ENCODE results near the gene MAML3.

Gene MAML3

GRCh38 chr4:139674875-139675550, 479.0 kb downstream of the MAML3 start:
- Histone ChIP-seq H3K27me3 (ENCODE audit: insufficient read depth, poor library complexity, severe bottlenecking) (no peaks in the 10 kb centered on the region), H3K4me3 (replicated peaks; ENCODE audit: insufficient read depth, low read length) (no peak overlapping the region), H3K27ac (replicated peaks) (peak overlapping the region; percentile 52)
- no peak for TF ChIP-seq CTCF (IDR thresholded peaks at IDR 0.05; ENCODE audit: insufficient read depth, low read length)
- TF ChIP-seq POLR2AphosphoS5 (IDR thresholded peaks at IDR 0.05; ENCODE audit: low read depth) = no peak
- TF ChIP-seq REST (IDR thresholded peaks at IDR 0.05; ENCODE audit: insufficient replicate concordance, low read depth) = no peak
- TF ChIP-seq SPI1 (IDR thresholded peaks at IDR 0.05; ENCODE audit: borderline replicate concordance, low read depth) = peak; percentile 79
- peak; percentile 62 to 74 for DNase-seq (ENCODE audit: low read depth in 1 of 2, low spot score in 1 of 2)

GRCh38 chr4:139672732-139673131, 481.3 kb downstream of the MAML3 start:
- Histone ChIP-seq H3K27ac (replicated peaks) (no peak overlapping the region), H3K27me3 (ENCODE audit: insufficient read depth, poor library complexity, severe bottlenecking) (no peaks in the 10 kb centered on the region), H3K4me3 (replicated peaks; ENCODE audit: insufficient read depth, low read length) (no peak overlapping the region)
- TF ChIP-seq GABPA (IDR thresholded peaks at IDR 0.05; ENCODE audit: low read depth) (no peak), SPI1 (IDR thresholded peaks at IDR 0.05; ENCODE audit: borderline replicate concordance, low read depth) (no peak), CTCF (IDR thresholded peaks at IDR 0.05; ENCODE audit: insufficient read depth, low read length) (no peak), POLR2AphosphoS5 (IDR thresholded peaks at IDR 0.05; ENCODE audit: low read depth) (no peak), REST (IDR thresholded peaks at IDR 0.05; ENCODE audit: insufficient replicate concordance, low read depth) (no peak)
- no peak for DNase-seq (ENCODE audit: low read depth in 1 of 2, low spot score in 1 of 2)

GRCh38 chr4:139672215-139672614, 481.8 kb downstream of the MAML3 start:
- no peaks in the 10 kb centered on the region for H3K27me3 ChIP-seq (ENCODE audit: insufficient read depth, poor library complexity, severe bottlenecking)
- TF ChIP-seq GABPA (IDR thresholded peaks at IDR 0.05; ENCODE audit: low read depth) = no peak
- TF ChIP-seq REST (IDR thresholded peaks at IDR 0.05; ENCODE audit: insufficient replicate concordance, low read depth) = no peak
- TF ChIP-seq POLR2AphosphoS5 (IDR thresholded peaks at IDR 0.05; ENCODE audit: low read depth) = no peak
- no peak for TF ChIP-seq SPI1 (IDR thresholded peaks at IDR 0.05; ENCODE audit: borderline replicate concordance, low read depth)
- TF ChIP-seq CTCF (IDR thresholded peaks at IDR 0.05; ENCODE audit: insufficient read depth, low read length) = no peak
- H3K4me3 ChIP-seq (replicated peaks; ENCODE audit: insufficient read depth, low read length) = no peak overlapping the region
- H3K27ac ChIP-seq (replicated peaks) = no peak overlapping the region
- no peak for DNase-seq (ENCODE audit: low read depth in 1 of 2, low spot score in 1 of 2)

All from HL-60 (cell line).